GM13976 (cell line): Measurements from ENCODE around the gene NTN3.

Experiments
- DNase-seq: peaks from one replicate; pipeline ENCODE4 v3.0.0; 2012; ENCODE audit warnings: low spot score
- CTCF ChIP-seq: IDR thresholded peaks from 2 replicates; pipeline ENCODE4 v1.5.1; 2012; ENCODE audit warnings: borderline replicate concordance, mild to moderate bottlenecking; ENCODE audit not compliant: insufficient read depth; ENCODE audit errors: extremely low read depth, missing control alignments, control extremely low read depth
- in situ Hi-C: fragments of 300-500 bp; cut with MboI; formaldehyde crosslinking; loops from one replicate; pipeline ENCODE4 v1.12.0; 2022; ENCODE audit warnings: low sequenced_read_pairs, mixed read lengths, inconsistent platforms; ENCODE audit not compliant: unreplicated experiment

Gene NTN3

GRCh38 chr16:2511128-2511800 is 40.2 kb downstream of the NTN3 start:
- in situ Hi-C loops = no loop called here
- no peak for DNase-seq
- no peak for TF ChIP-seq CTCF

GRCh38 chr16:2511996-2512734 is 41.1 kb downstream of the NTN3 start:
- no peak for DNase-seq
- in situ Hi-C loops = no loop called here
- TF ChIP-seq CTCF = no peak

- in situ Hi-C loops = no loop called here
- peak; percentile 6 for TF ChIP-seq CTCF
- peak; percentile 58 for DNase-seq
Observed at GRCh38 chr16:2512735-2513404, 41.8 kb downstream of the NTN3 start.

- DNase-seq = peak; percentile 98
- in situ Hi-C loops = no loop called here
- no peak for TF ChIP-seq CTCF
Observed at GRCh38 chr16:2513405-2514332, 42.6 kb downstream of the NTN3 start, which contains the start of gene ATP6V0C. ATP6V0C (plus strand) TSS chr16:2513952; CDS start chr16:2514104, 152 bp downstream.

GRCh38 chr16:2514333-2515179 is 43.5 kb downstream of the NTN3 start:
- in situ Hi-C loops = no loop called here
- no peak for DNase-seq
- no peak for TF ChIP-seq CTCF
